GM23248 (cell line): ENCODE measurements around the gene OTOP1. TPM values are rescaled to one million over a fixed set of nuclear protein-coding genes. Genes with fewer than 3 reads are reported as not detected.

ENCODE experiments used
- polyA plus RNA-seq: library from polyadenylated mRNA; unstranded; fragments of >200 nt; fragmentation: Nextera tagmentation; extraction: Ambion mirVana; gene quantifications from 2 replicates; pipeline ENCODE4 v1.2.1, GENCODE V29; 2016
- total RNA-seq: library from RNA; depleted of rRNA; stranded (reverse); fragments of >200 nt; shearing (Covaris generic); gene quantifications from 2 replicates; pipeline ENCODE4 v1.2.3, GENCODE V29; 2014; rRNA removed

Gene OTOP1
- total and polyA plus RNA-seq, 2 experiments from 2014 or later: not detected

Other genes starting within 250 kb of the OTOP1 start
- gene TMEM128, start 21.3 kb upstream of the OTOP1 start, total RNA-seq: 17.7 and 25.9 TPM in 2 replicates
- 35.4 and 38.4 TPM in 2 replicates for gene TMEM128, start 21.3 kb upstream of the OTOP1 start, polyA plus RNA-seq
- 6.7 and 11.9 TPM in 2 replicates for gene LYAR, start 63.2 kb upstream of the OTOP1 start, total RNA-seq
- 15.1 and 16.9 TPM in 2 replicates for gene LYAR, start 63.2 kb upstream of the OTOP1 start, polyA plus RNA-seq
- 2.9 and 3.9 TPM in 2 replicates for gene ZBTB49, start 63.3 kb upstream of the OTOP1 start, total RNA-seq
- gene ZBTB49, start 63.3 kb upstream of the OTOP1 start, polyA plus RNA-seq: 1.6 and 1.9 TPM in 2 replicates
- 0.86 TPM in 1 of 2 replicates, not detected in the other for gene NSG1, start 160.2 kb upstream of the OTOP1 start, total RNA-seq
- gene NSG1, start 160.2 kb upstream of the OTOP1 start, polyA plus RNA-seq: 0.16 and 0.31 TPM in 2 replicates